ENCODE data around the gene MEIOSIN. TPM values are rescaled to one million over a fixed set of nuclear protein-coding genes. Genes with fewer than 3 reads are reported as not detected.

MEIOSIN gene
- total and polyA plus RNA-seq, 2 of the 4 experiments (the other 2 are of a cell fraction) = not detected

GRCh38 chr19:45781214-45782161 is 48.2 kb downstream of the MEIOSIN start:
- ATAC-seq (ENCODE audit: low read depth) = peak; percentile 3
- CTCF ChIA-PET = interaction anchor here (1.6 kb wide), 1 partner anchor 18 kb away, joined by 9 read pairs; no protein-coding TSS in a partner anchor

More at GRCh38 chr19:45781214-45782161, 48.2 kb downstream of the MEIOSIN start:
- POLR2A ChIA-PET (ENCODE audit: unreplicated experiment) = interaction anchor here (1.6 kb wide), 1 partner anchor 12 kb away, joined by 13 read pairs; the partner anchor contains the start of gene DMWD
- Histone ChIP-seq H3K79me1 (ENCODE audit: low read depth in 1 of 2, low read length in 2 of 2) (peaks cover 31 to 81% of the 10 kb centered on the region in 2 experiments), H3K4me1 (ENCODE audit: control insufficient read depth, insufficient read depth, low read length) (peaks cover 30% of the 10 kb centered on the region), H2AK9ac (replicated peaks; ENCODE audit: low read depth, low read length, poor library complexity) (peak overlapping the region; percentile 97), H3K4ac (ENCODE audit: low read depth, low read length) (peak overlapping the region; percentile 96), H4K5ac (ENCODE audit: low read depth, low read length) (no peak overlapping the region), H3K9me3 (ENCODE audit: control insufficient read depth, insufficient read depth, low read length) (no peaks in the 10 kb centered on the region), H3K4me2 (ENCODE audit: low read depth, low read length) (peak overlapping the region; percentile 76), H3K27me3 (ENCODE audit: control insufficient read depth, insufficient read depth, low read length) (no peaks in the 10 kb centered on the region), H4K8ac (ENCODE audit: low read depth in 2 of 2, low read length in 2 of 2) (peak overlapping the region in 1 of 2 experiments; percentile 35; a peak in 2 of 4 replicates), H2AK5ac (ENCODE audit: low read depth, low read length) (peak overlapping the region; percentile 77; the same call in 1 of the 2 replicates), H3K4me3 (ENCODE audit: insufficient read depth, low read depth, low read length) (peak overlapping the region; percentile 33), H3K23ac (ENCODE audit: low read depth, low read length) (peak overlapping the region; percentile 28; the same call in 1 of the 2 replicates), H3K9ac (ENCODE audit: low read depth, low read length) (peak overlapping the region; percentile 64), H2BK5ac (ENCODE audit: low read depth, low read length, poor library complexity, severe bottlenecking) (peak overlapping the region; percentile 94), H3K18ac (ENCODE audit: low read depth, low read length) (no peak overlapping the region), H3K56ac (ENCODE audit: extremely low read depth, insufficient read depth, low read length) (no peak overlapping the region), H3K9me1 (ENCODE audit: insufficient read depth, low read length) (peaks cover 19% of the 10 kb centered on the region), H2BK20ac (ENCODE audit: low read depth, low read length) (no peak overlapping the region), H3K36me3 (ENCODE audit: control insufficient read depth, insufficient read depth, low read length) (peaks cover 46% of the 10 kb centered on the region), H2AFZ (replicated peaks; ENCODE audit: low read length, poor library complexity) (peak overlapping the region; percentile 55), H4K91ac (ENCODE audit: insufficient read depth, low read depth, low read length) (peak overlapping the region; percentile 32; the same call in 1 of the 2 replicates), H2BK15ac (ENCODE audit: low read depth, low read length) (peak overlapping the region; percentile 74; the same call in 1 of the 3 replicates), H3K27ac (ENCODE audit: insufficient read depth, low read length) (peak overlapping the region; percentile 94), H2BK120ac (ENCODE audit: low read depth, low read length) (peak overlapping the region; percentile 40; the same call in 1 of the 2 replicates), H3K14ac (replicated peaks; ENCODE audit: low read depth, low read length) (peak overlapping the region; percentile 86), H4K20me1 (ENCODE audit: insufficient read depth, low read length) (peaks cover 30% of the 10 kb centered on the region)
- BruUV-seq (replicated peaks) = no TSS peak
- dilution Hi-C loops (cut with HindIII; ENCODE audit: low sequenced_read_pairs, unreplicated experiment) (no loop called here), intact Hi-C loops (cut with micrococcal nuclease) (no loop called here), in situ Hi-C loops (cut with MboI; ENCODE audit: low sequenced_read_pairs) (no loop called here)
- no peak for DNase-seq
- TF ChIP-seq RCOR1 (IDR thresholded peaks at IDR 0.05; ENCODE audit: insufficient replicate concordance, low read length) = no peak
- no peak for TF ChIP-seq FOS (IDR thresholded peaks at IDR 0.05; ENCODE audit: low read depth, low read length)
- no peak for TF ChIP-seq CEBPB (IDR thresholded peaks at IDR 0.05; ENCODE audit: low read depth, low read length)
- no peak for TF ChIP-seq BHLHE40 (IDR thresholded peaks at IDR 0.05; ENCODE audit: low read depth, low read length)
- TF ChIP-seq CHD1 (IDR thresholded peaks at IDR 0.05; ENCODE audit: low read depth, low read length) = no peak
- no peak for TF ChIP-seq NFE2L2 (IDR thresholded peaks at IDR 0.05; ENCODE audit: low read depth, low read length)
- TF ChIP-seq, protein P1, sequence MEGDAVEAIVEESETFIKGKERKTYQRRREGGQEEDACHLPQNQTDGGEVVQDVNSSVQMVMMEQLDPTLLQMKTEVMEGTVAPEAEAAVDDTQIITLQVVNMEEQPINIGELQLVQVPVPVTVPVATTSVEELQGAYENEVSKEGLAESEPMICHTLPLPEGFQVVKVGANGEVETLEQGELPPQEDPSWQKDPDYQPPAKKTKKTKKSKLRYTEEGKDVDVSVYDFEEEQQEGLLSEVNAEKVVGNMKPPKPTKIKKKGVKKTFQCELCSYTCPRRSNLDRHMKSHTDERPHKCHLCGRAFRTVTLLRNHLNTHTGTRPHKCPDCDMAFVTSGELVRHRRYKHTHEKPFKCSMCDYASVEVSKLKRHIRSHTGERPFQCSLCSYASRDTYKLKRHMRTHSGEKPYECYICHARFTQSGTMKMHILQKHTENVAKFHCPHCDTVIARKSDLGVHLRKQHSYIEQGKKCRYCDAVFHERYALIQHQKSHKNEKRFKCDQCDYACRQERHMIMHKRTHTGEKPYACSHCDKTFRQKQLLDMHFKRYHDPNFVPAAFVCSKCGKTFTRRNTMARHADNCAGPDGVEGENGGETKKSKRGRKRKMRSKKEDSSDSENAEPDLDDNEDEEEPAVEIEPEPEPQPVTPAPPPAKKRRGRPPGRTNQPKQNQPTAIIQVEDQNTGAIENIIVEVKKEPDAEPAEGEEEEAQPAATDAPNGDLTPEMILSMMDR (conservative IDR thresholded peaks at IDR 0.05; ENCODE audit: low read depth, low read length) = no peak
- TF ChIP-seq MXI1 (IDR thresholded peaks at IDR 0.05; ENCODE audit: borderline replicate concordance, low read depth, low read length) = no peak
- no peak for TF ChIP-seq RAD21 (IDR thresholded peaks at IDR 0.05; ENCODE audit: low read length)
- TF ChIP-seq SMC3 (IDR thresholded peaks at IDR 0.05; ENCODE audit: low read depth, low read length) = no peak
- 100% methylated on average over 1 of the region's 17 CpGs; no CpG with 5 or more reads in 1 of the 2 experiments for WGBS, 2 experiments (ENCODE audit: extremely low coverage in 2 of 2, insufficient read length in 1 of 2)
